IMR-90 (cell line): ENCODE measurements around the gene C10orf95. TPM values are rescaled to one million over a fixed set of nuclear protein-coding genes. Genes with fewer than 3 reads are reported as not detected.

Experiments used
- ATAC-seq: fragments of 200-7000 bp; cut with Tn5 transposase; 2 replicates; pipeline ENCODE4 v1.9.1; 2020; ENCODE audit warnings: low read depth, mild to moderate bottlenecking, moderate library complexity
- BruUV-seq: library from RNA; stranded (reverse); fragments of 400-500 nt; replicated peaks from 2 replicates; lab custom pipeline; 2021; lab: Mats Ljungman, UMichigan
- CTCF ChIA-PET: fragments of 300-600 bp; formaldehyde crosslinking; extraction: SDS; loops from one replicate; lab custom pipeline; 2021; ENCODE audit warnings: antibody characterized with exemption; lab: Yijun Ruan, JAX
- POLR2A ChIA-PET: fragments of 300-600 bp; sonication (Branson Sonifier 250); formaldehyde crosslinking; loops from one replicate; lab custom pipeline; 2022; ENCODE audit warnings: antibody characterized with exemption; ENCODE audit not compliant: unreplicated experiment; lab: Charles Lee
- DNase-seq: peaks from one replicate; pipeline ENCODE4 v3.0.0; 2013
- H2AFZ ChIP-seq: replicated peaks from 2 replicates; pipeline ENCODE3; 2013; ENCODE audit warnings: low read length, mild to moderate bottlenecking; ENCODE audit not compliant: poor library complexity
- H2AK5ac ChIP-seq: 2 replicates; pipeline ENCODE4 v1.6.1; 2013; ENCODE audit warnings: low read depth, low read length, inconsistent platforms
- H2AK9ac ChIP-seq: replicated peaks from 2 replicates; pipeline ENCODE3; 2013; ENCODE audit warnings: mild to moderate bottlenecking, low read depth, low read length, moderate library complexity; ENCODE audit not compliant: poor library complexity
- H2BK120ac ChIP-seq: 2 replicates; pipeline ENCODE4 v1.6.1; 2013; ENCODE audit warnings: low read depth, low read length, inconsistent platforms
- H2BK15ac ChIP-seq: 3 replicates; pipeline ENCODE4 v1.6.1; 2013; ENCODE audit warnings: low read depth, low read length, inconsistent platforms
- H2BK20ac ChIP-seq: 2 replicates; pipeline ENCODE4 v1.6.1; 2013; ENCODE audit warnings: low read depth, mild to moderate bottlenecking, inconsistent platforms, low read length, moderate library complexity
- H2BK5ac ChIP-seq: 2 replicates; pipeline ENCODE4 v1.6.1; 2013; ENCODE audit warnings: mild to moderate bottlenecking, low read depth, low read length, inconsistent platforms; ENCODE audit not compliant: poor library complexity, severe bottlenecking
- H3K14ac ChIP-seq: replicated peaks from 2 replicates; pipeline ENCODE4 v1.6.1; 2013; ENCODE audit warnings: low read depth, low read length, inconsistent platforms
- H3K18ac ChIP-seq: 2 replicates; pipeline ENCODE4 v1.6.1; 2013; ENCODE audit warnings: low read depth, low read length, control low read depth
- H3K23ac ChIP-seq: 2 replicates; pipeline ENCODE4 v1.6.1; 2013; ENCODE audit warnings: low read depth, low read length, inconsistent platforms
- H3K27ac ChIP-seq: 2 replicates; pipeline ENCODE4 v1.5.1; 2013; ENCODE audit warnings: mild to moderate bottlenecking, control low read depth, low read length; ENCODE audit not compliant: insufficient read depth
- H3K27me3 ChIP-seq: 2 replicates; pipeline ENCODE4 v1.6.1; 2013; ENCODE audit warnings: low read length; ENCODE audit not compliant: control insufficient read depth, insufficient read depth
- H3K36me3 ChIP-seq: 2 replicates; pipeline ENCODE4 v1.6.1; 2013; ENCODE audit warnings: low read length, mixed read lengths; ENCODE audit not compliant: control insufficient read depth, insufficient read depth
- H3K4ac ChIP-seq: 2 replicates; pipeline ENCODE4 v1.6.1; 2013; ENCODE audit warnings: low read depth, low read length, inconsistent platforms
- H3K4me1 ChIP-seq: 2 replicates; pipeline ENCODE4 v1.6.1; 2013; ENCODE audit warnings: low read length, mixed read lengths; ENCODE audit not compliant: control insufficient read depth, insufficient read depth
- H3K4me2 ChIP-seq: 2 replicates; pipeline ENCODE4 v1.6.1; 2013; ENCODE audit warnings: low read depth, mild to moderate bottlenecking, control low read depth, low read length, moderate library complexity
- H3K4me3 ChIP-seq: 2 replicates; pipeline ENCODE4 v1.5.1; 2013; ENCODE audit warnings: low read depth, mild to moderate bottlenecking, control low read depth, low read length, moderate library complexity; ENCODE audit not compliant: insufficient read depth
- H3K56ac ChIP-seq: 2 replicates; pipeline ENCODE4 v1.6.1; 2013; ENCODE audit warnings: low read length, inconsistent platforms; ENCODE audit not compliant: insufficient read depth; ENCODE audit errors: extremely low read depth
- H3K79me1 ChIP-seq, 2 experiments: 2 replicates each; pipeline ENCODE4 v1.6.1; 2013; ENCODE audit warnings: low read length in 2 of 2, inconsistent platforms in 1 of 2, low read depth in 1 of 2
- H3K9ac ChIP-seq: 2 replicates; pipeline ENCODE4 v1.6.1; 2013; ENCODE audit warnings: low read depth, low read length, control low read depth
- H3K9me1 ChIP-seq: 2 replicates; pipeline ENCODE4 v1.6.1; 2013; ENCODE audit warnings: low read length, inconsistent platforms; ENCODE audit not compliant: insufficient read depth
- H3K9me3 ChIP-seq: 2 replicates; pipeline ENCODE4 v1.6.1; 2013; ENCODE audit warnings: low read length; ENCODE audit not compliant: control insufficient read depth, insufficient read depth
- H4K20me1 ChIP-seq: 2 replicates; pipeline ENCODE4 v1.6.1; 2013; ENCODE audit warnings: low read length, inconsistent platforms; ENCODE audit not compliant: insufficient read depth
- H4K5ac ChIP-seq: 2 replicates; pipeline ENCODE4 v1.6.1; 2013; ENCODE audit warnings: mild to moderate bottlenecking, low read depth, low read length, control low read depth
- H4K8ac ChIP-seq, 2 experiments: 2 replicates each; pipeline ENCODE4 v1.6.1; 2013; ENCODE audit warnings: low read depth in 2 of 2, low read length in 2 of 2, control low read depth in 1 of 2, inconsistent platforms in 1 of 2
- H4K91ac ChIP-seq: 2 replicates; pipeline ENCODE4 v1.6.1; 2013; ENCODE audit warnings: low read depth, low read length, inconsistent platforms; ENCODE audit not compliant: insufficient read depth
- BHLHE40 ChIP-seq: fragments of 150-350 bp; IDR thresholded peaks from 2 replicates; pipeline ENCODE4 v1.6.1; 2016; ENCODE audit warnings: mild to moderate bottlenecking, low read depth, low read length
- ELK1 ChIP-seq: fragments of 150-350 bp; IDR thresholded peaks from 2 replicates; pipeline ENCODE4 v1.6.1; 2016; ENCODE audit warnings: low read depth, mild to moderate bottlenecking, low read length, moderate library complexity, borderline replicate concordance
- MAZ ChIP-seq: IDR thresholded peaks from 2 replicates; pipeline ENCODE4 v1.6.1; 2012; ENCODE audit warnings: low read depth, mild to moderate bottlenecking, low read length, improper control_type of control experiment, moderate library complexity, borderline replicate concordance
- MXI1 ChIP-seq: IDR thresholded peaks from 2 replicates; pipeline ENCODE4 v1.6.1; 2012; ENCODE audit warnings: low read depth, mild to moderate bottlenecking, low read length, moderate library complexity, borderline replicate concordance
- USF2 ChIP-seq: fragments of 150-350 bp; IDR thresholded peaks from 2 replicates; pipeline ENCODE4 v1.6.1; 2017; ENCODE audit warnings: mild to moderate bottlenecking, antibody characterized with exemption, low read length, low read depth
- WGBS, 2 experiments: methylation state at CpG; one replicate each; pipeline versions ENCODE4 v1.1.5 to v1.1.7; 2013; ENCODE audit warnings: missing lambda C conversion rate in 2 of 2; ENCODE audit not compliant: insufficient read length in 1 of 2; ENCODE audit errors: extremely low coverage in 2 of 2; 5-methylcytosine and 5-hydroxymethylcytosine counted together
- dilution Hi-C: fragments of 300-500 bp; cut with HindIII; formaldehyde crosslinking; loops from one replicate; pipeline ENCODE4 v1.14.3; 2018; ENCODE audit warnings: low sequenced_read_pairs; ENCODE audit not compliant: unreplicated experiment
- in situ Hi-C: fragments of 300-500 bp; cut with MboI; formaldehyde crosslinking; loops from 3 replicates; pipeline ENCODE4 v1.14.3; 2019; ENCODE audit warnings: low sequenced_read_pairs, inconsistent platforms, mixed read lengths
- intact Hi-C: fragments of 100-400 bp; cut with micrococcal nuclease; formaldehyde crosslinking; loops from 2 replicates; pipeline ENCODE4 v1.10.0; 2022
- polyA plus RNA-seq, 3 experiments: library from polyadenylated mRNA; depleted of rRNA; stranded (reverse); fragments of >200 nt; gene quantifications; 2 replicates each; pipeline ENCODE4 v1.2.3, GENCODE V29; 2012; ENCODE audit warnings: low replicate concordance in 1 of 3
- total RNA-seq: library from RNA; depleted of rRNA; stranded (reverse); fragments of >200 nt; gene quantifications from 2 replicates; pipeline ENCODE4 v1.2.3, GENCODE V29; 2012

Gene C10orf95
- total and polyA plus RNA-seq, 2 of the 4 experiments (the other 2 are of a cell fraction): not detected

GRCh38 chr10:102450374-102451104 is 804 bp downstream of the C10orf95 start:
- no peak overlapping the region; the same call in 1 of the 2 replicates for H3K27ac ChIP-seq
- H3K79me1 ChIP-seq: peaks cover 4% of the 10 kb centered on the region in 2 experiments; a peak in 2 of 4 replicates
- H2BK20ac ChIP-seq: no peak overlapping the region
- H4K8ac ChIP-seq: peak overlapping the region; percentile 70 to 98
- peak overlapping the region; percentile 99 for H2AFZ ChIP-seq
- no peak overlapping the region; the same call in 1 of the 2 replicates for H4K91ac ChIP-seq
- BruUV-seq: no TSS peak
- H3K18ac ChIP-seq: no peak overlapping the region
- H3K36me3 ChIP-seq: no peaks in the 10 kb centered on the region
- 1% methylated on average over 74 of the region's 104 CpGs; no CpG with 5 or more reads in 1 of the 2 experiments for WGBS, 2 experiments
- ChIA-PET CTCF (interaction anchor here (0.5 kb wide), 1 partner anchor 814 kb away, joined by 3 read pairs; no protein-coding TSS in a partner anchor), POLR2A (no interaction called here)
- H2BK120ac ChIP-seq: no peak overlapping the region; the same call in 1 of the 2 replicates
- H2BK15ac ChIP-seq: 0 out of 3 replicates have a peak overlapping the region, but pooled peaks have one; percentile 11
- dilution Hi-C loops: no loop called here
- H3K56ac ChIP-seq: no peak overlapping the region
- peak; percentile 40; the same call in 1 of the 2 replicates for TF ChIP-seq MAZ
- peak; percentile 20; the same call in 1 of the 2 replicates for TF ChIP-seq USF2
- TF ChIP-seq MXI1: peak; percentile 79; the same call in 1 of the 2 replicates
- peak; percentile 44; the same call in 1 of the 2 replicates for TF ChIP-seq BHLHE40
- no peak for TF ChIP-seq ELK1
- H3K4me3 ChIP-seq: peak overlapping the region; percentile 66
- peak overlapping the region; percentile 70 for H2AK9ac ChIP-seq
- H3K4ac ChIP-seq: peak overlapping the region; percentile 47
- peaks cover 13% of the 10 kb centered on the region; the same call in 1 of the 2 replicates for H3K9me1 ChIP-seq
- H2BK5ac ChIP-seq: no peak overlapping the region
- in situ Hi-C loops: no loop called here
- peak; percentile 88 for ATAC-seq
- H3K4me2 ChIP-seq: peak overlapping the region; percentile 97
- H4K5ac ChIP-seq: peak overlapping the region; percentile 77
- intact Hi-C loops: no loop called here
- peaks cover 9% of the 10 kb centered on the region for H3K4me1 ChIP-seq
- peak overlapping the region; percentile 34; the same call in 1 of the 2 replicates for H3K14ac ChIP-seq
- peak overlapping the region; percentile 61; the same call in 1 of the 2 replicates for H2AK5ac ChIP-seq
- peak overlapping the region; percentile 70 for H3K9ac ChIP-seq
- H4K20me1 ChIP-seq: no peaks in the 10 kb centered on the region; the same call in 1 of the 2 replicates
- H3K27me3 ChIP-seq: no peaks in the 10 kb centered on the region; the same call in 1 of the 2 replicates
- peak; percentile 73 for DNase-seq
- no peaks in the 10 kb centered on the region for H3K9me3 ChIP-seq
- peak overlapping the region; percentile 11; the same call in 1 of the 2 replicates for H3K23ac ChIP-seq
